ENCODE measurements around the gene KRTAP13-4.

The KRTAP13-4 gene

DNA sequence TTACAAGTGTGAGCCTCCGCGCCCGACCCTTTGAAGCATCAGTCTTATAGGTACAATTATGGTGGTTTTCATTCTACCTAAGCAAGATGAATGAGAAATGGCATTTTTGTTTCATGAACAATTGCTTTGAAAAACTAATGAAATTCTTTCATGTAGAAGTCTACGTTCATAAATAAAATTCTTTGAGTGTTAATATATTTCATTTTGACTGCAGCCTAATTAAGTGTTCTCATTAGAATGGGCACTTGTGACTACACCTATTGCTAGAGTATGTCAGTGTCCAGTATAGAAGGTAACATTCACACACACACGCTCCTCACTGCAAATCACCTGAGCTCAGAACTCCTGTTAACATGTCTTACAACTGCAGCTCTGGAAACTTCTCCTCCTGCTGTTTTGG lies 10.0 kb downstream of the KRTAP13-4 start, which contains the start of gene KRTAP15-1:
KRTAP15-1 (plus strand) TSS at position 301 of the 400 bp plus-strand sequence; CDS start at position 354, 53 bp downstream.
- Histone ChIP-seq H3K36me3 (ENCODE audit: control insufficient read depth, insufficient read depth, low read length) (no peaks in the 10 kb centered on the region), H3K27me3 (replicated peaks; ENCODE audit: control insufficient read depth, insufficient read depth, low read length) (no peaks in the 10 kb centered on the region), H3K4me3 (replicated peaks; ENCODE audit: low read depth, low read length) (no peak within 1 kb of the TSS)
- no peak for DNase-seq (ENCODE audit: extremely low read depth, insufficient read length)
- TF ChIP-seq, protein P1, sequence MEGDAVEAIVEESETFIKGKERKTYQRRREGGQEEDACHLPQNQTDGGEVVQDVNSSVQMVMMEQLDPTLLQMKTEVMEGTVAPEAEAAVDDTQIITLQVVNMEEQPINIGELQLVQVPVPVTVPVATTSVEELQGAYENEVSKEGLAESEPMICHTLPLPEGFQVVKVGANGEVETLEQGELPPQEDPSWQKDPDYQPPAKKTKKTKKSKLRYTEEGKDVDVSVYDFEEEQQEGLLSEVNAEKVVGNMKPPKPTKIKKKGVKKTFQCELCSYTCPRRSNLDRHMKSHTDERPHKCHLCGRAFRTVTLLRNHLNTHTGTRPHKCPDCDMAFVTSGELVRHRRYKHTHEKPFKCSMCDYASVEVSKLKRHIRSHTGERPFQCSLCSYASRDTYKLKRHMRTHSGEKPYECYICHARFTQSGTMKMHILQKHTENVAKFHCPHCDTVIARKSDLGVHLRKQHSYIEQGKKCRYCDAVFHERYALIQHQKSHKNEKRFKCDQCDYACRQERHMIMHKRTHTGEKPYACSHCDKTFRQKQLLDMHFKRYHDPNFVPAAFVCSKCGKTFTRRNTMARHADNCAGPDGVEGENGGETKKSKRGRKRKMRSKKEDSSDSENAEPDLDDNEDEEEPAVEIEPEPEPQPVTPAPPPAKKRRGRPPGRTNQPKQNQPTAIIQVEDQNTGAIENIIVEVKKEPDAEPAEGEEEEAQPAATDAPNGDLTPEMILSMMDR (IDR thresholded peaks at IDR 0.05; ENCODE audit: insufficient read depth, low read length, poor library complexity, severe bottlenecking): no peak

- TF ChIP-seq, protein P1 (IDR thresholded peaks at IDR 0.05; ENCODE audit: insufficient read depth, low read length, poor library complexity, severe bottlenecking): no peak
- no peaks in the 10 kb centered on the region for H3K27me3 ChIP-seq (replicated peaks; ENCODE audit: control insufficient read depth, insufficient read depth, low read length)
- no peak for DNase-seq (ENCODE audit: extremely low read depth, insufficient read length)
- no peaks in the 10 kb centered on the region for H3K36me3 ChIP-seq (ENCODE audit: control insufficient read depth, insufficient read depth, low read length)
- H3K4me3 ChIP-seq (replicated peaks; ENCODE audit: low read depth, low read length): no peak overlapping the region
These were observed 13.2 kb downstream of the KRTAP13-4 start for GRCh38 chr21:30443226-30443625.

- Histone ChIP-seq H3K4me3 (replicated peaks; ENCODE audit: low read depth, low read length) (no peak overlapping the region), H3K36me3 (ENCODE audit: control insufficient read depth, insufficient read depth, low read length) (no peaks in the 10 kb centered on the region), H3K27me3 (replicated peaks; ENCODE audit: control insufficient read depth, insufficient read depth, low read length) (no peaks in the 10 kb centered on the region)
- TF ChIP-seq, protein P1 (IDR thresholded peaks at IDR 0.05; ENCODE audit: insufficient read depth, low read length, poor library complexity, severe bottlenecking): no peak
- no peak for DNase-seq (ENCODE audit: extremely low read depth, insufficient read length)
These were observed 14.2 kb downstream of the KRTAP13-4 start for GRCh38 chr21:30444204-30444603.

DNA sequence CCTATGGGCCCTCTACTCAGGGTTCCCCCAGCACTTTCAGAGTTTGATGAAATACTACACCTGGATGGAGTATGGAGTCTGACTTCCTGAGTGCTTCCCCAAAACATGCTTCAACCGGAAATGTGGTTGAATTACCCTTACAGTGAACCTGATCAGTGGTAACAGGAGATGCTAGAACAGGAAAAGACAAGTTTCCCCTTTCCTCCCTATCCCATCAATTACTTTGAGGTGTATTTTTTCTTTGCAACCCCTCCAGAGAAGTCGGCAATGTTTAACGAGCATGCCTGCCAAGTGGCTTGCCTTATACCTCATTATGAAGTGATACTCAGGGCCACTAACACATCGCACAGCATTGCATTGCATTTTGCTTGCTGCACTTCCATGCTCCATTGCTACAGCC lies 17.0 kb downstream of the KRTAP13-4 start:
- no peak for DNase-seq (ENCODE audit: extremely low read depth, insufficient read length)
- no peaks in the 10 kb centered on the region for H3K36me3 ChIP-seq (ENCODE audit: control insufficient read depth, insufficient read depth, low read length)
- TF ChIP-seq, protein P1 (IDR thresholded peaks at IDR 0.05; ENCODE audit: insufficient read depth, low read length, poor library complexity, severe bottlenecking): no peak

GRCh38 chr21:30448514-30448913 lies 18.5 kb downstream of the KRTAP13-4 start:
- DNase-seq (ENCODE audit: extremely low read depth, insufficient read length): no peak
- H3K27me3 ChIP-seq (replicated peaks; ENCODE audit: control insufficient read depth, insufficient read depth, low read length): no peaks in the 10 kb centered on the region
- no peak overlapping the region for H3K4me3 ChIP-seq (replicated peaks; ENCODE audit: low read depth, low read length)
- TF ChIP-seq, protein P1 (IDR thresholded peaks at IDR 0.05; ENCODE audit: insufficient read depth, low read length, poor library complexity, severe bottlenecking): no peak
- H3K36me3 ChIP-seq (ENCODE audit: control insufficient read depth, insufficient read depth, low read length): no peaks in the 10 kb centered on the region

More for the DNA sequence above, 17.0 kb downstream of the KRTAP13-4 start:
- no peaks in the 10 kb centered on the region for H3K27me3 ChIP-seq (replicated peaks; ENCODE audit: control insufficient read depth, insufficient read depth, low read length)
- H3K4me3 ChIP-seq (replicated peaks; ENCODE audit: low read depth, low read length): no peak overlapping the region

DNA sequence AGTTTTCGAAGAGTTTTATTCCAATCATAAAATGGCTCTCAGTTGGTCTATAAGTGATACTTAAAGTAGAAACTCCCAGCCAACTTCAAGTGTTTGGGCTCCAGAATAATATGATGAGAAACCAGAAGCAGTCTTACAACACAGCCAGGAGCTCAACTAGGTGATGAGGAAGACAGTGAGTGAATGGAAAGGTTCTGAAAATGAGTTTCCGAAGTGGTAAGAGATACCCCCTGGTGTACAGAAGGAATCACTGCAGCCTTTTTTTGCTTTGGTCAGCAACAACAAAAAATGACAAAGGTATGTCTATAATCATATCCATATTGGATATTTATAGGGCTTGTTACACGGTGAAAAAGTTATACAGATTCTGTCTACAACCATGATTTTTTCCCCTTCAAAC lies 33.7 kb downstream of the KRTAP13-4 start:
- no peaks in the 10 kb centered on the region for H3K36me3 ChIP-seq (ENCODE audit: control insufficient read depth, insufficient read depth, low read length)
- no peaks in the 10 kb centered on the region for H3K27me3 ChIP-seq (replicated peaks; ENCODE audit: control insufficient read depth, insufficient read depth, low read length)
- no peak for DNase-seq (ENCODE audit: extremely low read depth, insufficient read length)
- TF ChIP-seq, protein P1 (IDR thresholded peaks at IDR 0.05; ENCODE audit: insufficient read depth, low read length, poor library complexity, severe bottlenecking): no peak
- H3K4me3 ChIP-seq (replicated peaks; ENCODE audit: low read depth, low read length): no peak overlapping the region
